ENCODE measurements around the gene MT1M.

MT1M gene

DNA sequence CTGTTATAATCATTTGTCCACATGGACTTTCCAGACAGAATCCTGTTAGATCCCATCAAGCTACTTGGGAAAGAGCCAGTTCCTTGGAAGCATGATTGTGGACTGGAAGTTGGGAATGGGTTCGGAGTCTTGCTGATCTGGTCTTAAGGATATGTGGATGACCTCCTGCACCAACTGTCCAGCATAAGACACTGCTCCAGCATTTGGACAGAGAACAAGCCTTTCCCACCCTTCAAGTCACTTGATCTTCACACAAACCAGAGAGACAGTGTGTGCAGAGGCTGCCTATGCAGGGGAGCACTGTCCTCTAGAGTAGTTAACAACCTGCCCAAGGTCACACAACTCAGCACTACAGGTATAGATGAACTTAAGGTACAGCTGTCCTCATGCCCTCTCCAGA lies 13.4 kb downstream of the MT1M start:
- Histone ChIP-seq H3K27me3 (ENCODE audit: insufficient read depth, poor library complexity, severe bottlenecking) (peaks cover 65% of the 10 kb centered on the region), H3K27ac (replicated peaks) (no peak overlapping the region), H3K4me3 (replicated peaks; ENCODE audit: insufficient read depth, low read length) (no peak overlapping the region)
- TF ChIP-seq GABPA (IDR thresholded peaks at IDR 0.05; ENCODE audit: low read depth) = no peak
- TF ChIP-seq, protein P1, sequence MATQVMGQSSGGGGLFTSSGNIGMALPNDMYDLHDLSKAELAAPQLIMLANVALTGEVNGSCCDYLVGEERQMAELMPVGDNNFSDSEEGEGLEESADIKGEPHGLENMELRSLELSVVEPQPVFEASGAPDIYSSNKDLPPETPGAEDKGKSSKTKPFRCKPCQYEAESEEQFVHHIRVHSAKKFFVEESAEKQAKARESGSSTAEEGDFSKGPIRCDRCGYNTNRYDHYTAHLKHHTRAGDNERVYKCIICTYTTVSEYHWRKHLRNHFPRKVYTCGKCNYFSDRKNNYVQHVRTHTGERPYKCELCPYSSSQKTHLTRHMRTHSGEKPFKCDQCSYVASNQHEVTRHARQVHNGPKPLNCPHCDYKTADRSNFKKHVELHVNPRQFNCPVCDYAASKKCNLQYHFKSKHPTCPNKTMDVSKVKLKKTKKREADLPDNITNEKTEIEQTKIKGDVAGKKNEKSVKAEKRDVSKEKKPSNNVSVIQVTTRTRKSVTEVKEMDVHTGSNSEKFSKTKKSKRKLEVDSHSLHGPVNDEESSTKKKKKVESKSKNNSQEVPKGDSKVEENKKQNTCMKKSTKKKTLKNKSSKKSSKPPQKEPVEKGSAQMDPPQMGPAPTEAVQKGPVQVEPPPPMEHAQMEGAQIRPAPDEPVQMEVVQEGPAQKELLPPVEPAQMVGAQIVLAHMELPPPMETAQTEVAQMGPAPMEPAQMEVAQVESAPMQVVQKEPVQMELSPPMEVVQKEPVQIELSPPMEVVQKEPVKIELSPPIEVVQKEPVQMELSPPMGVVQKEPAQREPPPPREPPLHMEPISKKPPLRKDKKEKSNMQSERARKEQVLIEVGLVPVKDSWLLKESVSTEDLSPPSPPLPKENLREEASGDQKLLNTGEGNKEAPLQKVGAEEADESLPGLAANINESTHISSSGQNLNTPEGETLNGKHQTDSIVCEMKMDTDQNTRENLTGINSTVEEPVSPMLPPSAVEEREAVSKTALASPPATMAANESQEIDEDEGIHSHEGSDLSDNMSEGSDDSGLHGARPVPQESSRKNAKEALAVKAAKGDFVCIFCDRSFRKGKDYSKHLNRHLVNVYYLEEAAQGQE (IDR thresholded peaks at IDR 0.05; ENCODE audit: insufficient replicate concordance, low read depth) = peak; percentile 74
- no peak for DNase-seq (ENCODE audit: low read depth in 1 of 2, low spot score in 1 of 2)

DNA sequence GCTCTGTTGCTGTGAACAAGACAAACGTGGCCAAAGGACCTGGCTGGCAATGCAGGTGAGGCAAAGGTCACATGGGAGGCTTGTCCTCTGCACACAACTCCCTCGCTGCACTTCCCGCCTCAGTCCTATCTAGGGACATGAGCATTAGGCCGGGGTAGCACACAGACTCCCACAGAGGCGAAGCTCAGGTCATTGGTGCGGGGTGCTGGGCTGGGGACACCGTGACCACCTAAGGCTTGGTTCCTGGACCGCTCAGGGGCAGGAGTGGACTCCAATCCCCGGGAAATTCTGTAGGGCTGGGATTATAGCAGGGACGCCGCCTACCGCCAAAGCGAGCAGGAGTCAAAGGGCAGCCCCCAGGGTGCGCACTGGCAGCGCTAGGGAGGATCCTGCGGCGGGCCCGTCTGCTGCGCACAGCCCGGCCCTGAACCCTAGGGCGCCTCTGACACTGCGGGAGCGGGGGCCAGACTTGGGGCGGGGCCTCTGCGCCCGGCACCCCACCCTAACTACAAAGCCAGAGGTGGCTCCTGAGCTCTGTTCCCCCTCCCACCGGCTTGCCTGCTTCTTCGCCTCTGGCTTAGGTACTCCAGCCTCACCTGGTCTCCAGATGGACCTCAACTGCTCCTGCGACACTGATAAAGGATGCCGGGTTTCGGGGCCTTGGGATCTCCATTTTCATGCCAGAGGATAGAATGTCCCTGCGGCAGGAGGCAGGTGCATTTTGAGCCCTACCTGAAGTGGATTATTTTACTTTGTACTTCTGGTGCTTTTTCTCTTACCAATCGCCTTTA lies 15.4 kb downstream of the MT1M start:
- H3K4me3 ChIP-seq (replicated peaks; ENCODE audit: insufficient read depth, low read length) = no peak overlapping the region
- no peak overlapping the region for H3K27ac ChIP-seq (replicated peaks)
- DNase-seq (ENCODE audit: low read depth in 1 of 2, low spot score in 1 of 2) = no peak
- TF ChIP-seq, protein P2, sequence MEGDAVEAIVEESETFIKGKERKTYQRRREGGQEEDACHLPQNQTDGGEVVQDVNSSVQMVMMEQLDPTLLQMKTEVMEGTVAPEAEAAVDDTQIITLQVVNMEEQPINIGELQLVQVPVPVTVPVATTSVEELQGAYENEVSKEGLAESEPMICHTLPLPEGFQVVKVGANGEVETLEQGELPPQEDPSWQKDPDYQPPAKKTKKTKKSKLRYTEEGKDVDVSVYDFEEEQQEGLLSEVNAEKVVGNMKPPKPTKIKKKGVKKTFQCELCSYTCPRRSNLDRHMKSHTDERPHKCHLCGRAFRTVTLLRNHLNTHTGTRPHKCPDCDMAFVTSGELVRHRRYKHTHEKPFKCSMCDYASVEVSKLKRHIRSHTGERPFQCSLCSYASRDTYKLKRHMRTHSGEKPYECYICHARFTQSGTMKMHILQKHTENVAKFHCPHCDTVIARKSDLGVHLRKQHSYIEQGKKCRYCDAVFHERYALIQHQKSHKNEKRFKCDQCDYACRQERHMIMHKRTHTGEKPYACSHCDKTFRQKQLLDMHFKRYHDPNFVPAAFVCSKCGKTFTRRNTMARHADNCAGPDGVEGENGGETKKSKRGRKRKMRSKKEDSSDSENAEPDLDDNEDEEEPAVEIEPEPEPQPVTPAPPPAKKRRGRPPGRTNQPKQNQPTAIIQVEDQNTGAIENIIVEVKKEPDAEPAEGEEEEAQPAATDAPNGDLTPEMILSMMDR (IDR thresholded peaks at IDR 0.05; ENCODE audit: insufficient read depth, low read length) = no peak
- TF ChIP-seq SPI1 (IDR thresholded peaks at IDR 0.05; ENCODE audit: borderline replicate concordance, low read depth) = no peak
- TF ChIP-seq, protein P1 (IDR thresholded peaks at IDR 0.05; ENCODE audit: insufficient replicate concordance, low read depth) = no peak
- no peak for TF ChIP-seq POLR2AphosphoS5 (IDR thresholded peaks at IDR 0.05; ENCODE audit: low read depth)
- no peak for TF ChIP-seq GABPA (IDR thresholded peaks at IDR 0.05; ENCODE audit: low read depth)
- peaks cover 69% of the 10 kb centered on the region for H3K27me3 ChIP-seq (ENCODE audit: insufficient read depth, poor library complexity, severe bottlenecking)

- Histone ChIP-seq H3K27ac (replicated peaks) (no peak overlapping the region), H3K27me3 (ENCODE audit: insufficient read depth, poor library complexity, severe bottlenecking) (peaks cover 63% of the 10 kb centered on the region), H3K4me3 (replicated peaks; ENCODE audit: insufficient read depth, low read length) (no peak overlapping the region)
- TF ChIP-seq GABPA (IDR thresholded peaks at IDR 0.05; ENCODE audit: low read depth) (no peak), POLR2AphosphoS5 (IDR thresholded peaks at IDR 0.05; ENCODE audit: low read depth) (no peak), SPI1 (IDR thresholded peaks at IDR 0.05; ENCODE audit: borderline replicate concordance, low read depth) (no peak)
- TF ChIP-seq, protein P1 (IDR thresholded peaks at IDR 0.05; ENCODE audit: insufficient replicate concordance, low read depth) = no peak
- TF ChIP-seq, protein P2 (IDR thresholded peaks at IDR 0.05; ENCODE audit: insufficient read depth, low read length) = no peak
- DNase-seq (ENCODE audit: low read depth in 1 of 2, low spot score in 1 of 2) = no peak
These were observed 16.8 kb downstream of the MT1M start for GRCh38 chr16:56649271-56649670.

Measured in HL-60 (cell line).